Measurements from ENCODE around the gene MFAP3L.
"Not testable (repeated sequence)": the region's sequence is repeated elsewhere in the genome, so short reads cannot be mapped to it uniquely, and the experiment has no call there.

The MFAP3L gene

GRCh38 chr4:170026253-170027021, at the start of gene MFAP3L:
MFAP3L (minus strand) TSS chr4:170026395; CDS start chr4:170005877, 20,518 bp downstream.
- peak; percentile 40 to 66 for DNase-seq (ENCODE audit: low read depth in 2 of 2, low spot score in 1 of 2)

GRCh38 chr4:170071196-170071595, 45.0 kb upstream of the MFAP3L start:
- no peak for DNase-seq (ENCODE audit: low read depth in 2 of 2, low spot score in 1 of 2)

GRCh38 chr4:170068438-170069128, 42.4 kb upstream of the MFAP3L start:
- no peak for DNase-seq (ENCODE audit: low read depth in 2 of 2, low spot score in 1 of 2)

DNA sequence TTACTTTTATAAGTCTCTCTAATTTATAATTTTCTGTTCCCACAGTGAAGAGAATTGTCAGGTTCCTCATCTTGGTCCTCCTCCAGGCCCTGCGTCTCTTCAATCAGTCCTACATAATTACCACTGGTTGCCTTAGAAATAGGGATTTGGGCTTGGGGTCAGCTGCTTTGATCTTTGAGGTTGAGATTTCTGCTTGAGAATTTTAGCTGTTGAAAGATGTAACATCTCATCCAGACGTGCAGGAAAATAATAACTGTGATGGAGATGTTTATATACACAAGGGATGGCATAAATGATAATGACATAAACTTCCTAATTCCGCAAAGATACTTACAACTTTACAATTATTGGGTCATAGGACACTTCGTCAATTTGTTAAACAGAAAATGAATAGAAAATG, 33.2 kb upstream of the MFAP3L start:
- no peak for DNase-seq (ENCODE audit: low read depth in 2 of 2, low spot score in 1 of 2)

DNA sequence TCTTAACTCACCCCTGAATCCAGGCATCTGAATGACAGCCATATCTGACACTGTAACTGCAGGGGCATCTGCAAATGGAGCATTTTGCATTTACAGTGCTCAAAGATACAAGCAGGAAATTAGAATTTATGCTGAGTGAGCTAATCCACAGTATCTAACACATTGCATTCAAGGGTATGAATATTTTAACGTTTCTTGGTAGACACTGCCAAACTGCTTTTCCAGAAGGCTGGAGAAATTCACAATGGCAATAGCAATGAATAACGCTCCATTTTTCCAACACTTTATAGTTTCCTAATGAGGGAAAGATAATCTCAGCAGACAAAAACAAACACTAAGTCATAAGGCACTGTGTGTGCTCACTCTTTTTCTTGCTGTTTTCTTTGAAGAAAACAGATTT, 32.6 kb upstream of the MFAP3L start:
- no peak for DNase-seq (ENCODE audit: low read depth in 2 of 2, low spot score in 1 of 2)

GRCh38 chr4:170057866-170058265, 31.7 kb upstream of the MFAP3L start:
- no peak for DNase-seq (ENCODE audit: low read depth in 2 of 2, low spot score in 1 of 2)

DNA sequence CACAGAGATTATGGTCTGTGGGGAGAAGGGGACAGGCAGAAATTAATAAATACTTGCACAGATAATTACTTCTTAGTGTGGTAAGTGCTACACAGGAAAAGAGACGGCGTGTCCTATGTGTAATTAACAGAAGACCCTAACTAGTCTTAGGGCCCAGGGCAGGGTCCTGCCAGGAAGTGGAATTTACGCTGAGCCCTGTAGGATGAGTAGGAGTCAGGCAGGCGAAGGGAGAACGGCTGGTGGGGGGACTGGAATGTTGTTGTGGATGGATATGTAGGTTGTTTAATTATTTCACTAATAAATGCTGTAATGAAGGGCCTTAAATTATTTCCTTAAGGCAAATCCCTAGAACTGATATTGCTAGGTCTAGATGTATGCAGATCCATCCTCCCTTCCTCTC, 26.7 kb upstream of the MFAP3L start:
- no peak for DNase-seq (ENCODE audit: low read depth in 2 of 2, low spot score in 1 of 2)

DNA sequence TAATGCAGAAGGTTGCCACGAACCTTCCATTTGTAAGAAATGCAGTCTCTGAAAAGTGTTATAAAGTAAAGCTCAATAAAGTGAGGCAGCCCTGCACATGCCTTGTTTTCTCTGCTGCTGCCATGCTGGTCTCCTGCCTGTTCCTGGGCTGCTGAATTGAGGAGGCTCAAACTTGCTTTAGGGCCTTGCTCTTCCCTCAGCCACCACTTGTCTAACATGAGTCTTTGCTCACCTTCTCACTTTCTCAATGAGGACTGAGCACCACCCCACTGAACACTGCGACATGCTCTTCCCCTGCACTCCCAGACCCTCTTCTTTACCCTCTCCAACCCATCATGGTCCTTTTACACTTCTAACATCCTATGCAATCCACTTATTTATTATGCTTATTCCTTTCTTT, 25.2 kb upstream of the MFAP3L start:
- DNase-seq (ENCODE audit: low read depth in 2 of 2, low spot score in 1 of 2): no peak

DNA sequence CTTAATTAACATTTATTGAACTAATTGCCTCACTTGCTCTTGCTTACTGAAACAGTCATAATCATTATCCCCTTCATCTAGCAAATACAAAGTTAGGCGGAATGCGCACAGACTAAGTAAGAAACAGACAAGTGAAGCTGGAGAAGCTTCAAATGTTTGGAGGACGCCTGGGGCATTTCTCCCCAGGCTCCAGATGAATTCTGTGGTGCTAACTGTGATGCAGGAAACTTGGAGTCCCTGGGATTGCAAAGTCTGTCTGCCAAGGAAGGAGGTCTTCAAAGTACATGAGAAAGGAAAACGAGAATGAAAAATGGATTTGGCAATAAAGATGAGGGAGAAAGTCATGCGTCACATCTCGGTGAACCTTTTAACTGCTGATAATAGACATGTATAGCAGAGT, 23.6 kb upstream of the MFAP3L start:
- DNase-seq (ENCODE audit: low read depth in 2 of 2, low spot score in 1 of 2): no peak

GRCh38 chr4:170047771-170048354, 21.7 kb upstream of the MFAP3L start:
- peak in 1 of 2 donors; percentile 38 for DNase-seq (ENCODE audit: low read depth in 2 of 2, low spot score in 1 of 2)

DNA sequence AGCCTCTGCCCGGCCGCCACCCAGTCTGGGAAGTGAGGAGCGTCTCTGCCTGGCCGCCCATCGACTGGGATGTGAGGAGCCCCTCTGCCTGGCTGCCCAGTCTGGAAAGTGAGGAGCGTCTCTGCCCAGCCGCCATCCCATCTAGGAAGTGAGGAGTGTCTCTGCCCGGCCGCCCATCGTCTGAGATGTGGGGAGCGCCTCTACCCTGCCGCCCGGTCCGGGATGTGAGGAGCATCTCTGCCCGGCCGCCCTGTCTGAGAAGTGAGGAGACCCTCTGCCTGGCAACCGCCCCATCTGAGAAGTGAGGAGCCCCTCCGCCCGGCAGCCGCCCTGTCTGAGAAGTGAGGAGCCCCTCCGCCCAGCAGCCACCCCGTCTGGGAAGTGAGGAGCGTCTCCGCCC, 20.0 kb upstream of the MFAP3L start:
- not testable (repeated sequence) for DNase-seq (ENCODE audit: low read depth in 2 of 2, low spot score in 1 of 2)

- DNase-seq (ENCODE audit: low read depth in 2 of 2, low spot score in 1 of 2): no peak
These were observed 14.0 kb upstream of the MFAP3L start for GRCh38 chr4:170040031-170040680.

DNA sequence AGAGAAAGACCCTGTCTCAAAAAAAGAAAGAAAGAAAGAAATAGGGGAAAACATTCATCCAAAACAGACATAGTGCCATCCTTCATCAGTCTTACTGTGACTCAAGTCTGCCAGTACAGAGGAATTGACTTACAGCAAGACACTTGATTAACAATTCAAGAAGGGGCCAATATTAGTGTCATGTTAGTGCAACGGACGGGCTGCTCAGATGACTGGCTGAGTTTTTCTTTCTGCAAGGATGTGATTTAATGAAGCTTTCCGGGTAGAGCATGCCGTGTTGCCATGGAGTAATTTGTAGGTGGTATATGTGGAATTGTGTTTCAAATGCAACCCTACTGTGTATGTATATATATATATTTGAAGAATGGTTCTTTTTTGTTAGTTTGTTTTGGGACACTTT, 12.6 kb upstream of the MFAP3L start:
- DNase-seq (ENCODE audit: low read depth in 2 of 2, low spot score in 1 of 2): no peak

GRCh38 chr4:170038232-170038631, 12.0 kb upstream of the MFAP3L start:
- no peak for DNase-seq (ENCODE audit: low read depth in 2 of 2, low spot score in 1 of 2)

GRCh38 chr4:170037481-170037880, 11.3 kb upstream of the MFAP3L start:
- no peak for DNase-seq (ENCODE audit: low read depth in 2 of 2, low spot score in 1 of 2)

DNA sequence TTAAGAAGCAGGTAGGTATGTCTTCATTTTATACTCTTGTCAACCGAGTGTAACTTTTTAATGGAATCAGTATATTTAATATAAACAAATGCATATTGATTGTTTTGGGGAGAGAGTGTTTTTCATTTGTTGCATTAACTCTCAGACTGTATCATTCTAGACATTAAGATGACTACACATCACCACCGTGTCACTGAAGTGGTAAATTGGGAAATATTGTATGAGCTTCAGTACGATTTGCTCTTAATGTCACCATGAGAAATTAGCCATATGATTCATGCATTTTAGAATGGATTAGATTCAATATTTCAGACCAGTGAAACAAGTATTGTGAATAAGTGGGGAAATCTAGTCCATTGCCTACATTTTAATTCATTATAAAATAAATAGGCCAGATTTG, 9.7 kb upstream of the MFAP3L start:
- DNase-seq (ENCODE audit: low read depth in 2 of 2, low spot score in 1 of 2): no peak

DNA sequence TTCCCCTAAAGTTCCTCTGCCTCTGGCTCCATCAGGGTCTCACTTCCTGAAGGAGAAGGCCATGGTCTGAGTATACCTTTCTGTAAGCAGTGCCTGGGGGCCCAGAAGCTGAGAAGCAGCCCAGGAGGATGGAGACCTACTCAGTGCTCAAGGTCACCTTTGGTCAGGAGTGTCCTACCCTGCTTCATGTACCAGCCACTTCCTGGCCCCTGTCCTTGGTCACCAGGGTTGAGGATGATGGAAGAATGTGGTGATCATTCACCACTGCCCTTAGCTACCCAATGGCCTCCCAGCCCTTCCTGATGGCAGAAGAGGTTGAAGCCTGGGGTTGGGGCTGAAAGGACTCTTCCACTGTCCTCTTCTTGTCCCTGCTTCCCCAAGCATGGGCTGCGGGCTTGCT, 9.0 kb upstream of the MFAP3L start:
- no peak for DNase-seq (ENCODE audit: low read depth in 2 of 2, low spot score in 1 of 2)

DNA sequence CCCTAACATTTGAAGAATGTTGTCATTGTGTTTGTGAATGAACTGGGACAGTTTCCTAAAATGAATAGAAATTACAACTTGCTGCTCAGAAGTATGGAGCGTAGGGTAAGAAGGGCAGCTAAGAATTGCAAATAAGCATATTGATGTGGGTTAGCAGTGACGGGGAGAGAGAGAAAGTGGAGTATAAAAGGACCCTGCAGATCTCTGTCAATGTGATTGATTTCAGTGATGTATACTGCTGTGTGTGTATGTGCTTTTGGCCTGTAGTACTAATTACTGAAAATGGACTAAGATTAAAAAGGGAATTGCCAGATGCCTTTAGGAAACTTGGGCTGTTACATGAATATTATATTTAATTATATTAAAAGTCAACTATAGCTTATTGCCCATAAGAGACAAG, 7.8 kb upstream of the MFAP3L start:
- no peak for DNase-seq (ENCODE audit: low read depth in 2 of 2, low spot score in 1 of 2)

DNA sequence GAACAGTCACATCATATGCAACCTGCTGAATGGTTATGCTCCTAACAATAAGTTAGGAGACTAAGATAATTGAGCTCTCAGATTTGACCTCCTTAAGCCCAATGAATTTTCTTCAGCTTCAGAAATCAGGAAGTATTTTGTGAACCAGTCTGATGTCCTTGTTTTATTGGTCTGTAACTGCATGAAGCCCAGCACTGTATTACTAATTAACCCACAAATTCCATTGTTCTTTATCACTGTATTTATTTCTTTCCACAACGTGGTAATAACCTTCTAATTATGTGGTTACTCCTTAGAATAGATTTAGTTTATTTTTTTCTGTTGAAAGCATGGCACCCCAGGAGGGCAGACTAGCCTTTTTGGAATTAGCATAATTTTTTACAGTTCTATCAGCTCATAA, 3.9 kb upstream of the MFAP3L start:
- no peak for DNase-seq (ENCODE audit: low read depth in 2 of 2, low spot score in 1 of 2)

DNA sequence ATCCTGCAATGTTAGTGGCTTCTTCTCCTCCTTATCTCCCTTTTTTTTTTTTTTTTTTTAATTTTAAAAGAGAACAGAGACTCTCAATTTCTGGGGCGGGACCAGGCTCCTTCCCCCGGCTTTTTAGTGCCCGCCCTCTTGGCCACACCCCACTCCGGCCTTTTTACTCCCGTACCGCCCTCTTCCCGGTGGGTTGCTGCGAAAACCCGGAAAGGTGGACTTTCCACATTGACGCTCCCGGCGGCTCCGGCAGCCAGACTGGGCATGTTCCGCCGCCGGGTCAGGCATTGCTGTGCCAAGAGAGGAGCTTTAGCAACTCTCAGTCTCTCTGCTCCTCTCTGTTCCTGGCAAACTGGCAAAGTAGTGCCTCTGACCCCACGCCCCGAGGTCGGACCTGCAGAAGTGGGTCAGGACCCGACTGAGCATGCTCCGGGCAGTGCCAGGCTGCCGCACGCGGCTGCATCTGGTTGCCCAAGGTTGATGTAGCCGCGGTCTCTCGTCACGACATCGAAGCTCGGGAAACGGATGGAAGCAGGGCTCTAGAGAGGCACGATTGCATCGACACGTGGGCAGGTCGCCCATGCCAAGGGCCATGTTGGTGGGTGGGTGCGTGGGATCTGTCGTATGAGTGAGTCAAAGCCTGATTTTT, 1.1 kb upstream of the MFAP3L start:
- peak; percentile 76 to 82 for DNase-seq (ENCODE audit: low read depth in 2 of 2, low spot score in 1 of 2)

- no peak for DNase-seq (ENCODE audit: low read depth in 2 of 2, low spot score in 1 of 2)
These were observed 507 bp downstream of the MFAP3L start for GRCh38 chr4:170025523-170026252.

All from stimulated activated CD8-positive, alpha-beta memory T cell treated with anti-CD3 and anti-CD28 coated beads, Interleukin-4, amount 100 ng/mL, for 4 hours (primary cell).